ENCODE data around the gene PARP14. TPM values are rescaled to one million over a fixed set of nuclear protein-coding genes. Genes with fewer than 3 reads are reported as not detected.

PARP14 gene
- total RNA-seq, 1 experiment from 2014 or later: 18.7 TPM

GRCh38 chr3:122755491-122755890, 74.9 kb downstream of the PARP14 start:
- H3K9ac ChIP-seq (ENCODE audit: low read length): no peak overlapping the region
- no peak overlapping the region for H2AFZ ChIP-seq (ENCODE audit: low read length)
- no peak overlapping the region for H3K27ac ChIP-seq (ENCODE audit: low read length)
- no peaks in the 10 kb centered on the region for H3K27me3 ChIP-seq (ENCODE audit: low read length)
- H3K9me3 ChIP-seq (ENCODE audit: low read length): no peaks in the 10 kb centered on the region
- H3K4me1 ChIP-seq (ENCODE audit: low read length): no peaks in the 10 kb centered on the region
- H3K4me2 ChIP-seq (ENCODE audit: low read depth, low read length, poor library complexity, severe bottlenecking): no peak overlapping the region
- DNase-seq: no peak
- no peak overlapping the region for H3K4me3 ChIP-seq (ENCODE audit: low read length)
- peaks cover 19% of the 10 kb centered on the region for H3K36me3 ChIP-seq (ENCODE audit: insufficient read depth, low read length)
- H3K9me2 ChIP-seq (replicated peaks; ENCODE audit: insufficient read depth, low read length): no peaks in the 10 kb centered on the region
- no peaks in the 10 kb centered on the region for H4K20me1 ChIP-seq (ENCODE audit: insufficient read depth, low read depth, low read length)
- no peaks in the 10 kb centered on the region for H3K79me2 ChIP-seq (ENCODE audit: low read length)

- Histone ChIP-seq H3K9ac (ENCODE audit: low read length) (no peak overlapping the region), H3K27ac (ENCODE audit: low read length) (no peak overlapping the region), H3K9me2 (replicated peaks; ENCODE audit: insufficient read depth, low read length) (no peaks in the 10 kb centered on the region), H3K4me1 (ENCODE audit: low read length) (no peaks in the 10 kb centered on the region), H3K36me3 (ENCODE audit: insufficient read depth, low read length) (peaks cover 7% of the 10 kb centered on the region), H3K9me3 (ENCODE audit: low read length) (no peaks in the 10 kb centered on the region), H4K20me1 (ENCODE audit: insufficient read depth, low read depth, low read length) (no peaks in the 10 kb centered on the region), H3K4me3 (ENCODE audit: low read length) (no peak overlapping the region), H3K27me3 (ENCODE audit: low read length) (no peaks in the 10 kb centered on the region), H3K79me2 (ENCODE audit: low read length) (no peaks in the 10 kb centered on the region), H2AFZ (ENCODE audit: low read length) (no peak overlapping the region), H3K4me2 (ENCODE audit: low read depth, low read length, poor library complexity, severe bottlenecking) (no peak overlapping the region)
- DNase-seq: no peak
Observed at GRCh38 chr3:122758877-122759560, 78.4 kb downstream of the PARP14 start.

GRCh38 chr3:122760453-122761271, 80.0 kb downstream of the PARP14 start:
- DNase-seq: no peak
- Histone ChIP-seq H3K36me3 (ENCODE audit: insufficient read depth, low read length) (peaks cover under 1% of the 10 kb centered on the region; the same call in 1 of the 2 replicates), H3K27ac (ENCODE audit: low read length) (no peak overlapping the region), H2AFZ (ENCODE audit: low read length) (no peak overlapping the region), H3K4me1 (ENCODE audit: low read length) (no peaks in the 10 kb centered on the region), H3K9me3 (ENCODE audit: low read length) (no peaks in the 10 kb centered on the region), H3K4me2 (ENCODE audit: low read depth, low read length, poor library complexity, severe bottlenecking) (no peak overlapping the region), H3K9me2 (replicated peaks; ENCODE audit: insufficient read depth, low read length) (no peaks in the 10 kb centered on the region), H4K20me1 (ENCODE audit: insufficient read depth, low read depth, low read length) (no peaks in the 10 kb centered on the region), H3K9ac (ENCODE audit: low read length) (no peak overlapping the region), H3K4me3 (ENCODE audit: low read length) (no peak overlapping the region), H3K27me3 (ENCODE audit: low read length) (no peaks in the 10 kb centered on the region), H3K79me2 (ENCODE audit: low read length) (no peaks in the 10 kb centered on the region; the same call in 1 of the 2 replicates)

- Histone ChIP-seq H3K4me1 (ENCODE audit: low read length) (no peaks in the 10 kb centered on the region), H3K9me3 (ENCODE audit: low read length) (no peaks in the 10 kb centered on the region), H3K27ac (ENCODE audit: low read length) (no peak overlapping the region), H3K4me2 (ENCODE audit: low read depth, low read length, poor library complexity, severe bottlenecking) (no peak overlapping the region), H3K36me3 (ENCODE audit: insufficient read depth, low read length) (peaks cover 3% of the 10 kb centered on the region; the same call in 1 of the 2 replicates), H3K27me3 (ENCODE audit: low read length) (no peaks in the 10 kb centered on the region), H3K9ac (ENCODE audit: low read length) (no peak overlapping the region), H3K9me2 (replicated peaks; ENCODE audit: insufficient read depth, low read length) (no peaks in the 10 kb centered on the region), H3K4me3 (ENCODE audit: low read length) (no peak overlapping the region), H3K79me2 (ENCODE audit: low read length) (no peaks in the 10 kb centered on the region; the same call in 1 of the 2 replicates), H4K20me1 (ENCODE audit: insufficient read depth, low read depth, low read length) (no peaks in the 10 kb centered on the region), H2AFZ (ENCODE audit: low read length) (no peak overlapping the region)
- DNase-seq: no peak
Observed at GRCh38 chr3:122766430-122766829, 85.8 kb downstream of the PARP14 start.

GRCh38 chr3:122767540-122768372, 87.1 kb downstream of the PARP14 start:
- H3K4me1 ChIP-seq (ENCODE audit: low read length): 0 out of 2 replicates have a peak, but pooled peaks cover 5% of the 10 kb centered on the region
- H3K4me3 ChIP-seq (ENCODE audit: low read length): no peak overlapping the region
- peaks cover 3% of the 10 kb centered on the region; the same call in 1 of the 2 replicates for H3K36me3 ChIP-seq (ENCODE audit: insufficient read depth, low read length)
- no peaks in the 10 kb centered on the region for H4K20me1 ChIP-seq (ENCODE audit: insufficient read depth, low read depth, low read length)
- no peak overlapping the region for H3K27ac ChIP-seq (ENCODE audit: low read length)
- no peaks in the 10 kb centered on the region for H3K9me3 ChIP-seq (ENCODE audit: low read length)
- no peak overlapping the region for H2AFZ ChIP-seq (ENCODE audit: low read length)
- H3K27me3 ChIP-seq (ENCODE audit: low read length): no peaks in the 10 kb centered on the region
- no peaks in the 10 kb centered on the region for H3K9me2 ChIP-seq (replicated peaks; ENCODE audit: insufficient read depth, low read length)
- no peak overlapping the region for H3K9ac ChIP-seq (ENCODE audit: low read length)
- peaks cover under 1% of the 10 kb centered on the region; the same call in 1 of the 2 replicates for H3K79me2 ChIP-seq (ENCODE audit: low read length)
- no peak for DNase-seq
- no peak overlapping the region for H3K4me2 ChIP-seq (ENCODE audit: low read depth, low read length, poor library complexity, severe bottlenecking)

DNA sequence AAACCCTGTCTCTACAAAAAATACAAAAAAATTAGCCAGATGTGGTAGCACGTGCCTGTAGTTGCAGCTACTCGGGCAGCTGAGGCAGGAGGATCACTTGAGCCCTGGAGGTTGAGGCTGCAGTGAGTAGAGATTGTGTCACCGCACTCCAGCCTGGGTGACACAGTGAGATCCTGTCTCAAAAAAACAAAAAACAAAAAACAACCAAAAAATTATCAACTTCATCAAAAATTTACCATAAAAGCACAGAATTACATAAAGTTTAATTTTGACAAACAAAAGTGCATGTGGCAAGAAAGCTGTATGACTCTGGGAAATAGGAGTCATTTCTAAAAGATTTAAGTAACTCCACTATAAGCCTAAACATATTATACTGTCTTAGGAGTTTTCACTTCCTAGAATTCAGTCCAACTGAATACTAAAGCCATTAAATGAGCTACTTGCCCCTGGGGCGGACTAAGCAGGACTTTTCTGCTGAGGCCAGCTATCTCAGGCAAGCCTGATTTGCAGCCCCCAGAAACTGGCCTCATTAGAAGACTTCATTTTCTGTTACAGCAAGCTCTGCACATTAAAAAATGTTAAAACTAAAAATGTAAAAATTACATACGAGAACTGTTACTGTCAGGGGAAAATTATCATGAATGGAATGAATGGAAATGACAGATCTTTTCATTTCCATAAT, 90.0 kb downstream of the PARP14 start:
- H3K79me2 ChIP-seq (ENCODE audit: low read length): peaks cover 14% of the 10 kb centered on the region; the same call in 1 of the 2 replicates
- H4K20me1 ChIP-seq (ENCODE audit: insufficient read depth, low read depth, low read length): no peaks in the 10 kb centered on the region
- H2AFZ ChIP-seq (ENCODE audit: low read length): no peak overlapping the region
- no peaks in the 10 kb centered on the region for H3K27me3 ChIP-seq (ENCODE audit: low read length)
- DNase-seq: no peak
- no peak overlapping the region for H3K27ac ChIP-seq (ENCODE audit: low read length)
- H3K9me3 ChIP-seq (ENCODE audit: low read length): no peaks in the 10 kb centered on the region
- no peaks in the 10 kb centered on the region for H3K9me2 ChIP-seq (replicated peaks; ENCODE audit: insufficient read depth, low read length)
- H3K4me1 ChIP-seq (ENCODE audit: low read length): peaks cover 19% of the 10 kb centered on the region
- H3K4me3 ChIP-seq (ENCODE audit: low read length): no peak overlapping the region
- no peak overlapping the region for H3K4me2 ChIP-seq (ENCODE audit: low read depth, low read length, poor library complexity, severe bottlenecking)
- peaks cover 3% of the 10 kb centered on the region; the same call in 1 of the 2 replicates for H3K36me3 ChIP-seq (ENCODE audit: insufficient read depth, low read length)
- no peak overlapping the region for H3K9ac ChIP-seq (ENCODE audit: low read length)

GRCh38 chr3:122772827-122773226, 92.2 kb downstream of the PARP14 start:
- no peaks in the 10 kb centered on the region for H3K9me3 ChIP-seq (ENCODE audit: low read length)
- H3K79me2 ChIP-seq (ENCODE audit: low read length): peaks cover 15% of the 10 kb centered on the region; the same call in 1 of the 2 replicates
- no peak overlapping the region for H3K4me2 ChIP-seq (ENCODE audit: low read depth, low read length, poor library complexity, severe bottlenecking)
- H3K4me3 ChIP-seq (ENCODE audit: low read length): no peak overlapping the region
- no peak overlapping the region for H3K27ac ChIP-seq (ENCODE audit: low read length)
- peaks cover 4% of the 10 kb centered on the region; the same call in 1 of the 2 replicates for H3K36me3 ChIP-seq (ENCODE audit: insufficient read depth, low read length)
- H4K20me1 ChIP-seq (ENCODE audit: insufficient read depth, low read depth, low read length): no peaks in the 10 kb centered on the region
- no peaks in the 10 kb centered on the region for H3K9me2 ChIP-seq (replicated peaks; ENCODE audit: insufficient read depth, low read length)
- H3K4me1 ChIP-seq (ENCODE audit: low read length): peaks cover 22% of the 10 kb centered on the region
- H2AFZ ChIP-seq (ENCODE audit: low read length): no peak overlapping the region
- H3K9ac ChIP-seq (ENCODE audit: low read length): no peak overlapping the region
- DNase-seq: no peak
- H3K27me3 ChIP-seq (ENCODE audit: low read length): no peaks in the 10 kb centered on the region

Data from Karpas-422 (cell line).